DOHH2 (cell line): ENCODE data around the gene CEL.

Experiments used
- EZH2phosphoT487 ChIP-seq: fragments of 200-600 bp; sonication (generic); IDR thresholded peaks from 2 replicates; pipeline ENCODE4 v1.6.1; 2017; ENCODE audit warnings: borderline replicate concordance, mild to moderate bottlenecking, antibody characterized with exemption, low read length, moderate library complexity, mixed read lengths
- TF ChIP-seq, protein P1 (sequence below): fragments of 200-600 bp; sonication (generic); IDR thresholded peaks from one replicate; pipeline ENCODE4 v1.5.1; 2014; ENCODE audit warnings: antibody characterized with exemption, mild to moderate bottlenecking, low read depth, low read length; ENCODE audit not compliant: poor library complexity, severe bottlenecking

DNA sequence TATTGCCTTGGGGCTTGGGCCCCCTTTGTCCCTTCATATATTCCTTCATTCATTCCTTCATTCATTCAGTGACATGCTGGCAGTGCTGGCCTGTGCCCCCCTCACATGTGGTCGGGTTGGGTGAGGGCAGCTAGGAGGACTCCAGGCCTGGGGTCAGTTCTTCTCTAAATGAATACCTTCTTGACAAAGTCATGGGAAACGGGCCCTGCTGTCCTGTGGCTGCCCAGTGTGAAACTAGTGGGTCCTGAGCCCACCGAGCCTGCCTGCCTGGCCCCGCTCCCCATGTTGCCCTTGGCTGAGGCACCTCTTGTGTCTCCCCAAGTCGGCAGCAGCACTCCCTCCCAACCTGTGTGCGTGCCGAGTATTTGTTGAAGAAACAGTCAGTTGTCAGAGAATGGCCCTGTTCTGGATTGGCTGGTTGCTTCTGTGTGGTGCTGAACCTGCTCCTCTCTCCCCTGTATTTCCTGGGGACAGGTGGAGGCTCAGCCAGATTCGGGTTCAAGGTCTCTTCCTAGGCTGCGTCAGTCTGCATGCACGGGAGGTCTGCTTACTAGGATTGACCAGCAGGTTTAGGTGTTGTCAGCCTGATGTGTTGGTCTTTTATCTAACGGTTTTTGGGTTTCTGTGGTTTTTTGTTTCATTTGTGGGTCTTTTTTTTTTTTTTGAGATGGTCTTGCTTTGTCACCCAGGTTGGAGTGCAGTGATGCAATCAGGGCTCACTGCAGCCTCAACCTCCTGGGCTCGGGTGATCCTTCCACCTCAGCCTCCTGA lies 3.0 kb upstream of the CEL start:
- TF ChIP-seq, protein P1, sequence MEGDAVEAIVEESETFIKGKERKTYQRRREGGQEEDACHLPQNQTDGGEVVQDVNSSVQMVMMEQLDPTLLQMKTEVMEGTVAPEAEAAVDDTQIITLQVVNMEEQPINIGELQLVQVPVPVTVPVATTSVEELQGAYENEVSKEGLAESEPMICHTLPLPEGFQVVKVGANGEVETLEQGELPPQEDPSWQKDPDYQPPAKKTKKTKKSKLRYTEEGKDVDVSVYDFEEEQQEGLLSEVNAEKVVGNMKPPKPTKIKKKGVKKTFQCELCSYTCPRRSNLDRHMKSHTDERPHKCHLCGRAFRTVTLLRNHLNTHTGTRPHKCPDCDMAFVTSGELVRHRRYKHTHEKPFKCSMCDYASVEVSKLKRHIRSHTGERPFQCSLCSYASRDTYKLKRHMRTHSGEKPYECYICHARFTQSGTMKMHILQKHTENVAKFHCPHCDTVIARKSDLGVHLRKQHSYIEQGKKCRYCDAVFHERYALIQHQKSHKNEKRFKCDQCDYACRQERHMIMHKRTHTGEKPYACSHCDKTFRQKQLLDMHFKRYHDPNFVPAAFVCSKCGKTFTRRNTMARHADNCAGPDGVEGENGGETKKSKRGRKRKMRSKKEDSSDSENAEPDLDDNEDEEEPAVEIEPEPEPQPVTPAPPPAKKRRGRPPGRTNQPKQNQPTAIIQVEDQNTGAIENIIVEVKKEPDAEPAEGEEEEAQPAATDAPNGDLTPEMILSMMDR = no peak
- no peak for TF ChIP-seq EZH2phosphoT487
